ENCODE measurements around the gene TMA7.
A peak's percentile ranks its signal among the peaks of the same experiment; 100 is the strongest.

Gene TMA7

DNA sequence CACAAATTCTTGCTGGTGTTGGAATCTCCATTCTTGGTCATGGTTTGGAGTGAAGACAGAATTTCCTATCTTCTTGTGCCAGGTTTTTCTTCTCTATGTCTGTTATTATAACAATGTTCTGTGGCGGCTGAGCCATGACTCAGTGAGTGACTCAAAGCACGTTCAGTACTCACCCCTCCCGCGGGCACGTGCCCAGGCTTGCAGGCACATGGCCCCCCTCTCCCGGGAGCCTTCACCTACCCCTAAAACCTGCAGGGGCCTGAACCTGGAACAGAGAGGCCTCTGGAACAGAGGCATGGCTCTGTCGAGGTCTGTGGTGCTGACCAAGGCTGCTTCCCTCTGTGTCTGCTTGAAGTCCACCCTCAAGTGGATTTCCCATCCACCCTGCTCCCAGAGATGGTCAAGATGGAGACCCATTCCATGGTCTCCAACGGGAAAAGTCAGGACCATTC, 37.8 kb upstream of the TMA7 start:
- Histone ChIP-seq H3K4me3 (ENCODE audit: low read depth in 1 of 5, low read length in 5 of 5) (no peak overlapping the region), H3K27ac (ENCODE audit: low read depth, low read length) (peak overlapping the region; percentile 61), H3K27me3 (ENCODE audit: control insufficient read depth in 5 of 5, insufficient read depth in 4 of 5, low read length in 5 of 5) (no peaks in the 10 kb centered on the region), H3K36me3 (ENCODE audit: control insufficient read depth in 5 of 5, insufficient read depth in 5 of 5, low read length in 5 of 5) (peaks cover 0 to 35% (median 27%) of the 10 kb centered on the region in 5 donors), H3K4me1 (ENCODE audit: control insufficient read depth in 5 of 5, insufficient read depth in 5 of 5, low read length in 5 of 5) (peaks cover 0 to 25% (median 13%) of the 10 kb centered on the region in 5 donors), H3K9me3 (ENCODE audit: control insufficient read depth in 5 of 5, low read length in 5 of 5) (no peaks in the 10 kb centered on the region), H3K9ac (ENCODE audit: low read length in 5 of 5) (peak overlapping the region in 1 of 5 donors; percentile 26)

DNA sequence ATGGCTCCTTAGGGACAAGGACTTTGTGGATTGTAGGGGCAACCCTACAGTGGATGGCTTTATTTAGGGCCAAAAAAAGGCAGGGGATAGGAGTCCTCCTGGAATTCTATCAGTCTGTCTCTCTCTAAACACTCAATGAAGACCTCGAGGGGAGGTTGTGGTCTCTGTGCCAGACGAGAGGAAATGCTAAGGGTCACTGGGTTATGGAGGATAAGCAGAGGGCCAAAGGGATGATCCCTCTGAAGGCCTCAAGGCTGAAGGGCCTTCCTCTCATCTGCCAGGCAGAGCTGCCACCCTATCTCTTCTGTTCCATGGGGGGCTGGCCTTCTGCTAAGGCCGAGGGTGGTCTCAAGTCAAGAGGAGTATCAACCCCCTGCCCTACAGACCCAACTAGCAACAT, 37.1 kb upstream of the TMA7 start:
- H3K9me3 ChIP-seq (ENCODE audit: control insufficient read depth in 5 of 5, low read length in 5 of 5): no peaks in the 10 kb centered on the region
- no peak overlapping the region for H3K4me3 ChIP-seq (ENCODE audit: low read depth in 1 of 5, low read length in 5 of 5)
- peaks cover 0 to 25% (median 13%) of the 10 kb centered on the region in 5 donors for H3K4me1 ChIP-seq (ENCODE audit: control insufficient read depth in 5 of 5, insufficient read depth in 5 of 5, low read length in 5 of 5)
- H3K36me3 ChIP-seq (ENCODE audit: control insufficient read depth in 5 of 5, insufficient read depth in 5 of 5, low read length in 5 of 5): peaks cover 0 to 39% (median 29%) of the 10 kb centered on the region in 5 donors
- peak overlapping the region; percentile 61 for H3K27ac ChIP-seq (ENCODE audit: low read depth, low read length)
- H3K27me3 ChIP-seq (ENCODE audit: control insufficient read depth in 5 of 5, insufficient read depth in 4 of 5, low read length in 5 of 5): no peaks in the 10 kb centered on the region
- peak overlapping the region in 1 of 5 donors; percentile 26 for H3K9ac ChIP-seq (ENCODE audit: low read length in 5 of 5)

DNA sequence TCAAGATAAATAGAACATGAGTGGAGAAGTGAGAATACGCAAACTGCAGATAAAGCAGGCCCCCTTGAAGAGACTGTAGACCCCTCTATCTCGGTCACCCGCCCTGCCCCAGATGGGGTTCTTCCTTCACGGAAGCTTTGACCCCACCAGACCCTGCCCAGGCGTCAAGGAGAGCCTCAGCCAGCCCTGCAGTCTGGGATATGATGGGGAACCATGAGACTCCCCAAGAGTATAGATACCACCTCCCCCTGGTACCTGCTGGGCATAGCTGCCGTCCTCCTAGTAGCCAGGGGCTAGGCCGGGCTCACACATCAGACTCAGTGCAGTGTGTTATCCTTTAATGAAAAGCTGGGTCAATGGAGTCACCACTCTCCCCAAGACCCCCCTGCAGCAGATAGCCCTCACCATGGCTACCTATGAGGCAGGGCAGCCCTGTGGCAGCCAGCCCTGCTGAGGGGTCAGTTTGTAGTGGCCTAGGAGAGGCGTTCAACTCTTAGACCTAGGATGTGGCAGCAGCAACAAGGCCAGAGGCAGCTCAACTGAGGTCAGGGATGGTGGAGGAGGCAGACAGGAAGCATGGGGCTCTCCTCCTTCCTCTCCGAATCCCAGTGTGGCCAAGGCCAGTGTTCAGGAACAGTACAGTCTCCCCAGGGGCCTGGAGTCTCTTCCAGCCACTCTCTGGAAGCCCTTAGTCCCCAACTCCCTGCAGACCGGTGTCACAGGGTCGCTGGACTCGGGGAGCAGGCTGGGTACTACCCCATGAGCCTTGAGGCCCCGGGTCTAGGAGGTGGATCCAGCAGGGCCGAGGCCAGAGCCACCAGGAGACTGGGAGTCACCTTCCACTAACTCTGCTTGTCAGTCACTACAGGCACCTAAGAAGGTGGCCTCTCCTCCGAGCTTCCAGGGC, 36.3 kb upstream of the TMA7 start:
- Histone ChIP-seq H3K27ac (ENCODE audit: low read depth, low read length) (no peak overlapping the region), H3K9me3 (ENCODE audit: control insufficient read depth in 5 of 5, low read length in 5 of 5) (no peaks in the 10 kb centered on the region), H3K27me3 (ENCODE audit: control insufficient read depth in 5 of 5, insufficient read depth in 4 of 5, low read length in 5 of 5) (no peaks in the 10 kb centered on the region), H3K9ac (ENCODE audit: low read length in 5 of 5) (no peak overlapping the region), H3K36me3 (ENCODE audit: control insufficient read depth in 5 of 5, insufficient read depth in 5 of 5, low read length in 5 of 5) (peaks cover 0 to 47% (median 36%) of the 10 kb centered on the region in 5 donors), H3K4me3 (ENCODE audit: low read depth in 1 of 5, low read length in 5 of 5) (no peak overlapping the region), H3K4me1 (ENCODE audit: control insufficient read depth in 5 of 5, insufficient read depth in 5 of 5, low read length in 5 of 5) (peaks cover 0 to 25% (median 13%) of the 10 kb centered on the region in 5 donors)

DNA sequence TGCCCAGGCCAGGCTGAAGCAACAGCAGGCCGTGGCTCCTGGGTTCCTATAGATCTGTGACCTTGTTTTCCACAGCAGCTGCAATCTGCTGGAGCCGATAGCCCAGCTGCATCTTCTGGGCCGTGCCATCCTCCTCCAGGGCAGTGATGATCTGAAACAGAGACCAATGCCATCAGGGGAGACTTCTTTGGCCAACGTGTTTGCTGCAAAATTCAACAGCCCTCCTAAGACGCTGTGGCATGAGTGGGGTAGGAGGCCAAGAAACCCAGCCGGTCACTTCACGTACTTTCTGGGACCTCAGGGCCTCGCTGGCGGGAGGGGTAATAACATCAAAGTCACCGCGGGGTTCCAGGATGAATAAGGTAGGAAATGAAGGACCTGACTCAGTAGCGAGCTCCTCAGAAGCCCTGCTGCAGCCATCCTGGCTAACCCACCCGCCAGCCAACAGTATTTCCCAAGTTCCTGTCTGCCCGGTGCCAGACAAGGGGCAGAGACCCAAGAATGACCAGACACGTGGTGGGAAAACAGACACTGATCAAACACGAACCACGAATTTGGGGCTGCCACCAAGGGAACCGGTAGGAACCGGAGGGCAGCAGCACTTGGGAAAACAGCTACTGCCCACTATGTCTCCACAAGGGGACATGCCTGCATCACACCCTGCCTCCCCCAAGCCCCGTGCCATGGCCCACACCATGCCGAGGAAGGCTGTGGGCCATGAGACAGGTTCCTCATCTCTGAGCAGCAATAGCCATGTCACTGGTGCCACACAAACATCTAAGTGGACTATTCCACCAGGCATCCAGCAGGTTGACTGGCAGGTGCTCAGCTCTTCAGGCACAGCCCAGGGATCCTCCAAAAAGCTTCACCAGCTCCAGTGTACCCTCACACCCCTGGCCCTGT, 35.4 kb upstream of the TMA7 start:
- Histone ChIP-seq H3K36me3 (ENCODE audit: control insufficient read depth in 5 of 5, insufficient read depth in 5 of 5, low read length in 5 of 5) (peaks cover 0 to 56% (median 45%) of the 10 kb centered on the region in 5 donors), H3K9me3 (ENCODE audit: control insufficient read depth in 5 of 5, low read length in 5 of 5) (no peaks in the 10 kb centered on the region), H3K4me1 (ENCODE audit: control insufficient read depth in 5 of 5, insufficient read depth in 5 of 5, low read length in 5 of 5) (peaks cover 0 to 25% (median 13%) of the 10 kb centered on the region in 5 donors), H3K4me3 (ENCODE audit: low read depth in 1 of 5, low read length in 5 of 5) (no peak overlapping the region), H3K27ac (ENCODE audit: low read depth, low read length) (no peak overlapping the region), H3K27me3 (ENCODE audit: control insufficient read depth in 5 of 5, insufficient read depth in 4 of 5, low read length in 5 of 5) (no peaks in the 10 kb centered on the region), H3K9ac (ENCODE audit: low read length in 5 of 5) (no peak overlapping the region)

DNA sequence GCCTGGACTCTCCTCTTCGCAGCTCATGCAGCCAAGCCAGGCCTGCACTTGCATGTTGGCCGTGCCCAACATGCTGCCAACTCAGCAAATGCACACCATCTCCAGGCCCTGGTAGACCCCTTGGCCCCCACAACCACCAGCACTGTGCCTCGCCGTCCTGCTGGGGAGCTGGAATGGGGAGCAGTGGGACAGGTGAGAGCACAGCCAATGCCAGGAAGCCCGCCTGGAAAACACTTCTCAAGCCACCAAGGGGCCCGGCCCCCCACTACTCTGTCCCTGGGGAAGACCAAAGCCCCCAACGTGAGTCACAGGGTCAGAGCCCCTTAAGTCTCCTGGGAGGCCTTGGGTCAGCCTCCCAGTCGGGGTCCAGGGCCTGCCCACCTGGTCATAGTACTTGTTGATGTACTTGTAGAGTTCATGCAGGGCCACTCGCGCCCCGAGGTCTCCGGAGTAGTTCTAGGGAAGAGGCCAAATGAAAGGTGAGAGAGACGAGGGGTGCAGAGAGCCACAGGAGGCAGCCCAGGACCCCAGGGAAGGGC, 34.6 kb upstream of the TMA7 start:
- Histone ChIP-seq H3K9ac (ENCODE audit: low read length in 5 of 5) (no peak overlapping the region), H3K36me3 (ENCODE audit: control insufficient read depth in 5 of 5, insufficient read depth in 5 of 5, low read length in 5 of 5) (peaks cover 0 to 63% (median 52%) of the 10 kb centered on the region in 5 donors), H3K4me1 (ENCODE audit: control insufficient read depth in 5 of 5, insufficient read depth in 5 of 5, low read length in 5 of 5) (peaks cover 0 to 25% (median 13%) of the 10 kb centered on the region in 5 donors), H3K27me3 (ENCODE audit: control insufficient read depth in 5 of 5, insufficient read depth in 4 of 5, low read length in 5 of 5) (no peaks in the 10 kb centered on the region), H3K27ac (ENCODE audit: low read depth, low read length) (no peak overlapping the region), H3K4me3 (ENCODE audit: low read depth in 1 of 5, low read length in 5 of 5) (no peak overlapping the region), H3K9me3 (ENCODE audit: control insufficient read depth in 5 of 5, low read length in 5 of 5) (no peaks in the 10 kb centered on the region)

DNA sequence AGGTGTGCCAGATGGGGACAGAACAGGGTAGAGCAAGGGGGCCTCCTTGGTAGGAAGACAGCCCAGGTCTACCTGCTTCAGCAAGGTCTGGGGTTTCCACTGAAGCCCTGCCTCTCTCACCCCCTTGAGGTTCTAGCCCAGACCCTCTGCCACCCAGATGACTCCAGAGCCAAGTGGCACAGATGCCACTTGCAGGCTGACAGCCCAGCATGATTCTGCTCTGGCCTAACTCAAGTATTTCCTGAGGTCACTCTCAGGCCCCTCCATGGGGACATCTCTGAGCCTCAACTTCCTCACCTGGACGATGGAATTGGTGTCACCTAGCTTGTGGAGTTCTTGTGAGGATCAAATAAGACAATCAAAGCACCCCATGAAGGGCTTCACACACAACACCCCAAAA, 34.1 kb upstream of the TMA7 start:
- Histone ChIP-seq H3K4me1 (ENCODE audit: control insufficient read depth in 5 of 5, insufficient read depth in 5 of 5, low read length in 5 of 5) (peaks cover 0 to 25% (median 13%) of the 10 kb centered on the region in 5 donors), H3K4me3 (ENCODE audit: low read depth in 1 of 5, low read length in 5 of 5) (no peak overlapping the region), H3K27ac (ENCODE audit: low read depth, low read length) (no peak overlapping the region), H3K36me3 (ENCODE audit: control insufficient read depth in 5 of 5, insufficient read depth in 5 of 5, low read length in 5 of 5) (peaks cover 0 to 69% (median 58%) of the 10 kb centered on the region in 5 donors), H3K27me3 (ENCODE audit: control insufficient read depth in 5 of 5, insufficient read depth in 4 of 5, low read length in 5 of 5) (no peaks in the 10 kb centered on the region), H3K9ac (ENCODE audit: low read length in 5 of 5) (no peak overlapping the region), H3K9me3 (ENCODE audit: control insufficient read depth in 5 of 5, low read length in 5 of 5) (no peaks in the 10 kb centered on the region)

DNA sequence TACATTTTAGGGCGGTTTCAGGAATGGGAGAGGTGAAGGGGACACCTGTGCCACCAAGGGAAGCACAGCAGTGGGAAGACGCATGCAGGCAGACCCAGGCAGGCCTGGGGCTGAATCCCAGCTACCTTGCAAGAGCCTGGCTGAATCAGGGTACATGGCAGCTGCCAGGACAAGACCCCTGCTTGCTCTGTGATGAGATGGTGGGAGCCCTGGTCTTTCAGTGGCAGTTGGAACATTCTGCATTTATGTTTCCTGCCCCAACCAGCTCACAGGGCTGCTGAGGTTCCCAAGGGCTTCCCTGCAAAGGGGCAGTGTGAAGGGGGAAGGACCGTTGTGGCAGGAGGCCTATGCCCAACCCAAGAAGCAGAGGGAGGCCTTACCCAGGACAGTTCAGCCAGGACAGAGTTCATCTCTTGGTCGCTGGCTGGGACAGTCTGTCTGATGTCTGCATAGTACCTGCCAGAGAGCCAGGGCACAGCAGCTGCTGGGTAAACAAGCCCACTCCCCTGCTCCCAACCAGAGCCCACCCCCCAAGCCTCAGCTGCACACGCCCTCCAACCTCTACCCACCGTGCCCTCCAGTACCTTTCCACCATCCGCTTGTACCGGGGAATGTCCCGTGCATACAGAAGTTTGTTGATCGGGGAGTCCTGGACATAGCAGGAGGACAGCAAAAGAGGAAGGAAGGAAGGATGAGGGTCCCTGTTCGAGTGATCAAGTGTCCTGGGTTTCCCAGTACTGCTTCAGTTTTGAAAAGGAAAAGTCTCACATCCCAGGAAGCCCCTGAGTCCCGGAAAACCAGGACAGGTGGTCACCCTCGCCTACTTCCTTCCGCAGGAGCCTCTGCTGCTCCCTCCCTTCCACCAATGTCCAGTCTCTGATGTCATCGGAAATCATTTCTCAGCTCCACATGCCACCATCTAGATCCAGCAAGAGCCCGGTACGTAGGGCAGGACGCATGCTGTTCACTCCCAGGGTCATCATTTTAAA, 33.3 kb upstream of the TMA7 start:
- H3K27me3 ChIP-seq (ENCODE audit: control insufficient read depth in 5 of 5, insufficient read depth in 4 of 5, low read length in 5 of 5): no peaks in the 10 kb centered on the region
- H3K36me3 ChIP-seq (ENCODE audit: control insufficient read depth in 5 of 5, insufficient read depth in 5 of 5, low read length in 5 of 5): peaks cover 0 to 77% (median 65%) of the 10 kb centered on the region in 5 donors
- H3K27ac ChIP-seq (ENCODE audit: low read depth, low read length): no peak overlapping the region
- H3K9ac ChIP-seq (ENCODE audit: low read length in 5 of 5): no peak overlapping the region
- H3K4me3 ChIP-seq (ENCODE audit: low read depth in 1 of 5, low read length in 5 of 5): no peak overlapping the region
- H3K9me3 ChIP-seq (ENCODE audit: control insufficient read depth in 5 of 5, low read length in 5 of 5): no peaks in the 10 kb centered on the region
- H3K4me1 ChIP-seq (ENCODE audit: control insufficient read depth in 5 of 5, insufficient read depth in 5 of 5, low read length in 5 of 5): peaks cover 0 to 22% (median 13%) of the 10 kb centered on the region in 5 donors

DNA sequence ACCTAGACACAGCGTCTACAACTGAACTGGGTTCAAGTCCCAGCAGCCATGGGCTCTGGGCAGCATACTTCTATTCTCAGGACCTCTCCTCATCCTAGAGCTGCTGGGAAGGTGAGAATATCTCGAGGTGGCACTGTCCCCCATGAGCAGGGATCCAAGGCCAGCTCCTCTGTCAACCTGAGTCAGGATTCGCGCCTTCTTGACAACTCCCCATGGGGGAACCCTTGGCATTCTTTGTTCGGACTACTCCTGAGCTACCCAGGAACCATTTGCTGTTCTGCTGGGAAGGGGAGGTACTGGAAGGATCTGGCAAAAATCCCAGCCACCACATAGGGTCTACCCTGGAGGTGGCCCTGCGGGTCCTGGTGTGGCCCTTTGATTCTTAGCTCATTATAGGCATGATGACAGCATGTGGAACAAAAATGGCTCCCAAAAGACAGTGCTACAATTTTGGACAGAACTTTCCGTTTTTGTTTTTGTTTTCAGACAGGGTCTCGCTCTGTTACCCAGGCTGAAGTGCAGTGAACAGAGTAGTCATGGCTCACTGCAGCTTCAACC, 32.4 kb upstream of the TMA7 start:
- Histone ChIP-seq H3K4me1 (ENCODE audit: control insufficient read depth in 5 of 5, insufficient read depth in 5 of 5, low read length in 5 of 5) (peaks cover 0 to 13% (median 10%) of the 10 kb centered on the region in 5 donors), H3K9me3 (ENCODE audit: control insufficient read depth in 5 of 5, low read length in 5 of 5) (no peaks in the 10 kb centered on the region), H3K27ac (ENCODE audit: low read depth, low read length) (no peak overlapping the region), H3K9ac (ENCODE audit: low read length in 5 of 5) (no peak overlapping the region), H3K36me3 (ENCODE audit: control insufficient read depth in 5 of 5, insufficient read depth in 5 of 5, low read length in 5 of 5) (peaks cover 0 to 85% (median 74%) of the 10 kb centered on the region in 5 donors), H3K27me3 (ENCODE audit: control insufficient read depth in 5 of 5, insufficient read depth in 4 of 5, low read length in 5 of 5) (no peaks in the 10 kb centered on the region), H3K4me3 (ENCODE audit: low read depth in 1 of 5, low read length in 5 of 5) (no peak overlapping the region)
